Loucy (cell line): Measurements from ENCODE around the gene SORT1.

ENCODE experiments used
- H2AFZ ChIP-seq: fragments of 200-600 bp; sonication (generic); 2 replicates; pipeline ENCODE4 v1.6.0; 2016; ENCODE audit warnings: antibody characterized with exemption, mild to moderate bottlenecking, low read length, moderate library complexity
- H3F3A ChIP-seq: fragments of 200-600 bp; 2 replicates; pipeline ENCODE4 v1.6.0; 2016; ENCODE audit warnings: antibody characterized with exemption, low read depth, mild to moderate bottlenecking
- H3K27me3 ChIP-seq: fragments of 200-600 bp; sonication (generic); 2 replicates; pipeline ENCODE4 v1.6.1; 2014; ENCODE audit warnings: low read length, mild to moderate bottlenecking; ENCODE audit not compliant: insufficient read depth, poor library complexity, severe bottlenecking
- H3K36me3 ChIP-seq: fragments of 200-600 bp; sonication (generic); 2 replicates; pipeline ENCODE4 v1.6.1; 2016; ENCODE audit warnings: low read length; ENCODE audit not compliant: insufficient read depth
- H3K4me1 ChIP-seq: fragments of 200-600 bp; sonication (generic); 2 replicates; pipeline ENCODE4 v1.5.1; 2014; ENCODE audit warnings: low read length, mild to moderate bottlenecking; ENCODE audit not compliant: insufficient read depth, poor library complexity, severe bottlenecking
- H3K4me2 ChIP-seq: fragments of 200-600 bp; sonication (generic); 2 replicates; pipeline ENCODE4 v1.6.0; 2014; ENCODE audit warnings: antibody characterized with exemption, low read length, low read depth, mild to moderate bottlenecking; ENCODE audit not compliant: poor library complexity, severe bottlenecking
- H3K4me3 ChIP-seq: fragments of 200-600 bp; sonication (generic); 2 replicates; pipeline ENCODE4 v1.5.1; 2014; ENCODE audit warnings: low read length, mild to moderate bottlenecking, mixed read lengths; ENCODE audit not compliant: poor library complexity, severe bottlenecking
- H3K79me2 ChIP-seq: fragments of 200-600 bp; sonication (generic); 2 replicates; pipeline ENCODE4 v1.6.1; 2014; ENCODE audit warnings: low read length; ENCODE audit not compliant: insufficient read depth
- H3K9ac ChIP-seq: fragments of 200-600 bp; sonication (generic); 2 replicates; pipeline ENCODE4 v1.6.0; 2014; ENCODE audit warnings: mild to moderate bottlenecking, low read depth, low read length, moderate library complexity; ENCODE audit not compliant: poor library complexity, severe bottlenecking
- H3K9me2 ChIP-seq: fragments of 200-600 bp; sonication (generic); replicated peaks from 2 replicates; pipeline ENCODE4 v1.6.1; 2016; ENCODE audit warnings: low read depth, low read length, mixed read lengths
- H3K9me3 ChIP-seq: fragments of 200-600 bp; sonication (generic); 2 replicates; pipeline ENCODE4 v1.6.1; 2014; ENCODE audit warnings: mild to moderate bottlenecking, antibody characterized with exemption, low read length, low read depth; ENCODE audit not compliant: insufficient read depth
- H4K20me1 ChIP-seq: fragments of 200-600 bp; sonication (generic); 2 replicates; pipeline ENCODE4 v1.6.0; 2014; ENCODE audit warnings: antibody characterized with exemption, low read length, mild to moderate bottlenecking; ENCODE audit not compliant: insufficient read depth, poor library complexity, severe bottlenecking
- CTCF ChIP-seq: fragments of 200-600 bp; sonication (generic); conservative IDR thresholded peaks from 2 replicates; pipeline ENCODE4 v1.5.1; 2014; ENCODE audit warnings: mild to moderate bottlenecking, antibody characterized with exemption, low read length
- EZH2phosphoT487 ChIP-seq: fragments of 200-600 bp; IDR thresholded peaks from 2 replicates; pipeline ENCODE4 v1.6.1; 2018; ENCODE audit warnings: antibody characterized with exemption, mild to moderate bottlenecking, moderate library complexity, borderline replicate concordance

SORT1 gene

DNA sequence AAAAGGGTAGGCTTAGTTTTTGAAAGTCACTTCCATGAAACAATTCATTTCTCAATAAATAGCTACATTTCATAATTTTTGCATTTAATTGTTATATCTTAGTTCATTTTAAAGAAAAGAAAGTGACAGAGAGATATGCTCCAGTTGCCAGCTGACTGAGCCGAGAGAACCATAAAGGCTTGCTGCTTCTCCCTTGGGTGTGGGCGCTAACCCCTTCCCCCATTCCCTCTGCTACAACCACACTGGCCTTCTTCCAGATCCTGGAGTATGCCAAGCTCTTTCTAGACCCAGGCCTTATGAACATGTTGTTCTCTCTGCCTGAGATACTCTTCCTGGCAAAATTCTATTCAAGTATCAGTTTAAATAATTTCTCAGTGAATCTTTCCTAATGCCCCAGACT lies 12.3 kb downstream of the SORT1 start:
- peaks cover 58% of the 10 kb centered on the region for H3K79me2 ChIP-seq
- no peaks in the 10 kb centered on the region for H3K27me3 ChIP-seq
- H3K9ac ChIP-seq = no peak overlapping the region
- no peak overlapping the region for H3K4me3 ChIP-seq
- no peak for TF ChIP-seq EZH2phosphoT487
- TF ChIP-seq CTCF = no peak
- no peaks in the 10 kb centered on the region for H3K9me3 ChIP-seq
- H3K36me3 ChIP-seq = no peaks in the 10 kb centered on the region
- peaks cover 5% of the 10 kb centered on the region for H4K20me1 ChIP-seq
- H3K4me1 ChIP-seq = peaks cover 12% of the 10 kb centered on the region
- no peak overlapping the region for H3K4me2 ChIP-seq
- no peak overlapping the region for H2AFZ ChIP-seq
- H3F3A ChIP-seq = no peaks in the 10 kb centered on the region
- no peaks in the 10 kb centered on the region for H3K9me2 ChIP-seq

DNA sequence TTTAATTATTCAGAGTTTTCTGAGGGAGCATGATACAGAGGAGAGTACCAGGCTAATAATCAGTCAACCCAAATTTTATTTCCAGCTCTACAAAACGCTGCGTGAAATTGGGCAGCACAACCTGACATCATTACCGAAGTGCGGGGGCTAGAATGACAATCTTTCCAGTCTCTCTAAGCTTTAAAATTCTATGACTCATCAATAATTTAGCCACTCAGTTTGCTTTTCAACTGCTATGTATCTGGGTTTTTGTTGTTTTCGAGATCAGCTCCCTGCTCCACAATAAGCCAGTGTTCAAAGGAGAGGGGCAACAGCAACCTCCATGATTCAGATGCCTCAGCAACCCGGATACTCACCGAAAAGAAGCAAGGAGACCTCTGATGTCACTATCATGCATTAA lies 13.9 kb downstream of the SORT1 start:
- H3K9me3 ChIP-seq = no peaks in the 10 kb centered on the region
- peaks cover 12% of the 10 kb centered on the region for H3K4me1 ChIP-seq
- H3F3A ChIP-seq = no peaks in the 10 kb centered on the region
- H3K9ac ChIP-seq = no peak overlapping the region
- H3K4me3 ChIP-seq = no peak overlapping the region
- peaks cover 5% of the 10 kb centered on the region for H4K20me1 ChIP-seq
- no peaks in the 10 kb centered on the region for H3K27me3 ChIP-seq
- no peaks in the 10 kb centered on the region for H3K9me2 ChIP-seq
- no peaks in the 10 kb centered on the region for H3K36me3 ChIP-seq
- no peak overlapping the region for H2AFZ ChIP-seq
- no peak overlapping the region for H3K4me2 ChIP-seq
- H3K79me2 ChIP-seq = peaks cover 52% of the 10 kb centered on the region
- TF ChIP-seq EZH2phosphoT487 (no peak), CTCF (no peak)

DNA sequence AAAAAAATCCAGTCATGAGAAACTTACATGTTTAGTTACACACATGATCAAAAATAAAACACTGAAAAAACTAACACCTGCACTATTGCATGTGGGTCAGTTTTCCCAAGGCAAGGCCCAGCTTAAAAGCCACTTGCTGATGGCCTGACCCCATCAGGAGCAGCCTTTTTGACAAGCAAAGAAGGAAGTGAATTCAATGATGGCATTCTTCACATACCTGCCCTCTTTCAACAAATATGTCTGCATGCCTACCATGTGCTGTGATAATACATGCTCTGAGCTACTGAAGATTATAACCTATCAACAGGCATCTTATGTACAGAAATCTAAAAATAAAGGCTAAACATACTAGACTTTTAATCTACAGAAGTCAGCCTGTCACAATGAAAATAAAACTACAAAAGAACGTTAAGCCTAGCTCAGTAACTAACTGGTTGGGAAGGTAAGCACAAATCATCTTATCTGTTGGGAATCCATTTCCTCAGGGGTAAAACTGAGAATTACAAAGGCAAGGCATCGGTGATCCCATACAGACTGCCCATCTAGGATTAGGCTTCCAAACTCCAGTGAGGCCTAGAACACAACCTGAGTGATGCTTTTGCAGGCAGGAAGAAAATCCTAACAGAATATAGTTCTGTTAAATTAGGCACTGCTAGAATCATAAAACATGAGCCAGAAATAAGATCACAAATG lies 14.5 kb downstream of the SORT1 start:
- Histone ChIP-seq H3K4me1 (peaks cover 12% of the 10 kb centered on the region), H2AFZ (no peak overlapping the region), H3K27me3 (no peaks in the 10 kb centered on the region), H4K20me1 (peaks cover 5% of the 10 kb centered on the region), H3K36me3 (no peaks in the 10 kb centered on the region), H3K4me3 (no peak overlapping the region), H3K79me2 (peaks cover 46% of the 10 kb centered on the region), H3F3A (no peaks in the 10 kb centered on the region), H3K9ac (no peak overlapping the region), H3K9me3 (no peaks in the 10 kb centered on the region), H3K4me2 (no peak overlapping the region), H3K9me2 (no peaks in the 10 kb centered on the region)
- TF ChIP-seq CTCF = no peak
- no peak for TF ChIP-seq EZH2phosphoT487
